Skin epidermis (tissue), 12 donors: Measurements from ENCODE around the gene PDILT.
A peak's percentile ranks its signal among the peaks of the same experiment; 100 is the strongest.
"Not testable (repeated sequence)": the region's sequence is repeated elsewhere in the genome, so short reads cannot be mapped to it uniquely, and the experiment has no call there.

ENCODE experiments used
- H3K27ac ChIP-seq, 21 experiments: fragments of 200-600 bp; sonication (generic) in 11 of 21; one replicate each; pipeline ENCODE4 v1.5.0; 2020; ENCODE audit warnings: mild to moderate bottlenecking in 3 of 21, inconsistent platforms in 2 of 21, moderate library complexity in 2 of 21
- H3K4me3 ChIP-seq, 7 experiments: fragments of 200-600 bp; sonication (generic) in 2 of 7; one replicate each; pipeline ENCODE4 v1.5.0; 2020; ENCODE audit warnings: inconsistent platforms in 2 of 7, mild to moderate bottlenecking in 2 of 7, moderate library complexity in 1 of 7

Gene PDILT

GRCh38 chr16:20404637-20405036 lies at the start of gene PDILT:
Gene PDILT (minus strand): TSS chr16:20404737. CDS start chr16:20399300, 5,437 bp downstream.
- Histone ChIP-seq H3K4me3 (no peak within 1 kb of the TSS), H3K27ac (no peak within 1 kb of the TSS)

- not testable (repeated sequence) for H3K4me3 ChIP-seq, H3K27ac ChIP-seq
Measured at GRCh38 chr16:20453633-20454032, 49.1 kb upstream of the PDILT start.

- not testable (repeated sequence) for H3K27ac ChIP-seq, H3K4me3 ChIP-seq
Measured at GRCh38 chr16:20451364-20451763, 46.8 kb upstream of the PDILT start, which contains the start of gene ACSM2A. Gene ACSM2A (plus strand): TSS chr16:20451521. CDS start chr16:20460115, 8,594 bp downstream.

- not testable (repeated sequence) for H3K4me3 ChIP-seq, H3K27ac ChIP-seq
Measured at GRCh38 chr16:20446652-20447393, 42.3 kb upstream of the PDILT start.

- H3K27ac ChIP-seq, H3K4me3 ChIP-seq: not testable (repeated sequence)
Measured at GRCh38 chr16:20441859-20442258, 37.3 kb upstream of the PDILT start.

GRCh38 chr16:20441191-20441590 lies 36.7 kb upstream of the PDILT start:
- Histone ChIP-seq H3K4me3 (no peak overlapping the region), H3K27ac (no peak overlapping the region)

GRCh38 chr16:20440731-20441130 lies 36.2 kb upstream of the PDILT start:
- not testable (repeated sequence) for H3K27ac ChIP-seq, H3K4me3 ChIP-seq

- not testable (repeated sequence) for H3K27ac ChIP-seq, H3K4me3 ChIP-seq
Measured at GRCh38 chr16:20439820-20440231, 35.3 kb upstream of the PDILT start.

GRCh38 chr16:20438950-20439349 lies 34.4 kb upstream of the PDILT start:
- H3K4me3 ChIP-seq, H3K27ac ChIP-seq: not testable (repeated sequence)

- no peak overlapping the region for H3K4me3 ChIP-seq
- H3K27ac ChIP-seq: no peak overlapping the region
Measured at GRCh38 chr16:20430948-20431347, 26.4 kb upstream of the PDILT start.

- H3K4me3 ChIP-seq, H3K27ac ChIP-seq: not testable (repeated sequence)
Measured at GRCh38 chr16:20430480-20430879, 25.9 kb upstream of the PDILT start.

GRCh38 chr16:20429499-20429898 lies 25.0 kb upstream of the PDILT start:
- not testable (repeated sequence) for H3K4me3 ChIP-seq, H3K27ac ChIP-seq

- H3K4me3 ChIP-seq, H3K27ac ChIP-seq: not testable (repeated sequence)
Measured at GRCh38 chr16:20427401-20427797, 22.9 kb upstream of the PDILT start.

- Histone ChIP-seq H3K27ac (no peak overlapping the region), H3K4me3 (no peak overlapping the region)
Measured at GRCh38 chr16:20424129-20424866, 19.8 kb upstream of the PDILT start.

GRCh38 chr16:20423772-20424128 lies 19.2 kb upstream of the PDILT start:
- not testable (repeated sequence) for H3K27ac ChIP-seq, H3K4me3 ChIP-seq

- H3K27ac ChIP-seq, H3K4me3 ChIP-seq: not testable (repeated sequence)
Measured at GRCh38 chr16:20421748-20422147, 17.2 kb upstream of the PDILT start.

- H3K27ac ChIP-seq, H3K4me3 ChIP-seq: not testable (repeated sequence)
Measured at GRCh38 chr16:20419093-20419492, 14.6 kb upstream of the PDILT start.

GRCh38 chr16:20415541-20415940 lies 11.0 kb upstream of the PDILT start:
- Histone ChIP-seq H3K4me3 (no peak overlapping the region), H3K27ac (no peak overlapping the region)

GRCh38 chr16:20411055-20411454 lies 6.5 kb upstream of the PDILT start:
- H3K27ac ChIP-seq: no peak overlapping the region
- H3K4me3 ChIP-seq: no peak overlapping the region

GRCh38 chr16:20410121-20410723 lies 5.7 kb upstream of the PDILT start:
- Histone ChIP-seq H3K4me3 (no peak overlapping the region), H3K27ac (peak overlapping the region in 7 of 21 experiments; percentile 3 to 59 (median 33))
